HL-60 (cell line): Measurements from ENCODE around the gene NBAS.

Experiments used
- DNase-seq, 2 experiments: peaks; one replicate each; pipeline ENCODE4 v3.0.0-alpha.2; 2010 to 2020; ENCODE audit warnings: low read depth in 1 of 2, low spot score in 1 of 2
- H3K27ac ChIP-seq: fragments of 250-450 bp; sonication (Bioruptor Pico); replicated peaks from 2 replicates; pipeline ENCODE4 v1.5.1; 2020; ENCODE audit warnings: mild to moderate bottlenecking, moderate library complexity
- H3K27me3 ChIP-seq: fragments of 250-450 bp; sonication (Bioruptor Pico); 2 replicates; pipeline ENCODE4 v1.5.1; 2021; ENCODE audit warnings: mild to moderate bottlenecking, moderate library complexity; ENCODE audit not compliant: insufficient read depth, poor library complexity, severe bottlenecking
- H3K4me3 ChIP-seq: replicated peaks from 2 replicates; pipeline ENCODE4 v1.5.1; 2011; ENCODE audit warnings: mild to moderate bottlenecking, control low read depth, low read length; ENCODE audit not compliant: insufficient read depth
- CTCF ChIP-seq: IDR thresholded peaks from one replicate; pipeline ENCODE4 v1.5.1; 2011; ENCODE audit warnings: low read length, control low read depth, inconsistent platforms; ENCODE audit not compliant: insufficient read depth
- GABPA ChIP-seq: IDR thresholded peaks from 2 replicates; pipeline ENCODE4 v1.6.1; 2012; ENCODE audit warnings: low read depth
- POLR2AphosphoS5 ChIP-seq: IDR thresholded peaks from 2 replicates; pipeline ENCODE4 v1.6.1; 2012; ENCODE audit warnings: low read depth
- SPI1 ChIP-seq: IDR thresholded peaks from 2 replicates; pipeline ENCODE4 v1.6.1; 2012; ENCODE audit warnings: low read depth, mild to moderate bottlenecking, borderline replicate concordance
- TF ChIP-seq, protein P1 (sequence below): IDR thresholded peaks from 2 replicates; pipeline ENCODE4 v1.6.1; 2012; ENCODE audit warnings: low read depth; ENCODE audit not compliant: insufficient replicate concordance

NBAS gene

GRCh38 chr2:15200581-15200980, 360.6 kb downstream of the NBAS start:
- TF ChIP-seq, protein P1, sequence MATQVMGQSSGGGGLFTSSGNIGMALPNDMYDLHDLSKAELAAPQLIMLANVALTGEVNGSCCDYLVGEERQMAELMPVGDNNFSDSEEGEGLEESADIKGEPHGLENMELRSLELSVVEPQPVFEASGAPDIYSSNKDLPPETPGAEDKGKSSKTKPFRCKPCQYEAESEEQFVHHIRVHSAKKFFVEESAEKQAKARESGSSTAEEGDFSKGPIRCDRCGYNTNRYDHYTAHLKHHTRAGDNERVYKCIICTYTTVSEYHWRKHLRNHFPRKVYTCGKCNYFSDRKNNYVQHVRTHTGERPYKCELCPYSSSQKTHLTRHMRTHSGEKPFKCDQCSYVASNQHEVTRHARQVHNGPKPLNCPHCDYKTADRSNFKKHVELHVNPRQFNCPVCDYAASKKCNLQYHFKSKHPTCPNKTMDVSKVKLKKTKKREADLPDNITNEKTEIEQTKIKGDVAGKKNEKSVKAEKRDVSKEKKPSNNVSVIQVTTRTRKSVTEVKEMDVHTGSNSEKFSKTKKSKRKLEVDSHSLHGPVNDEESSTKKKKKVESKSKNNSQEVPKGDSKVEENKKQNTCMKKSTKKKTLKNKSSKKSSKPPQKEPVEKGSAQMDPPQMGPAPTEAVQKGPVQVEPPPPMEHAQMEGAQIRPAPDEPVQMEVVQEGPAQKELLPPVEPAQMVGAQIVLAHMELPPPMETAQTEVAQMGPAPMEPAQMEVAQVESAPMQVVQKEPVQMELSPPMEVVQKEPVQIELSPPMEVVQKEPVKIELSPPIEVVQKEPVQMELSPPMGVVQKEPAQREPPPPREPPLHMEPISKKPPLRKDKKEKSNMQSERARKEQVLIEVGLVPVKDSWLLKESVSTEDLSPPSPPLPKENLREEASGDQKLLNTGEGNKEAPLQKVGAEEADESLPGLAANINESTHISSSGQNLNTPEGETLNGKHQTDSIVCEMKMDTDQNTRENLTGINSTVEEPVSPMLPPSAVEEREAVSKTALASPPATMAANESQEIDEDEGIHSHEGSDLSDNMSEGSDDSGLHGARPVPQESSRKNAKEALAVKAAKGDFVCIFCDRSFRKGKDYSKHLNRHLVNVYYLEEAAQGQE: no peak
- TF ChIP-seq GABPA: no peak
- Histone ChIP-seq H3K27me3 (no peaks in the 10 kb centered on the region), H3K27ac (no peak overlapping the region), H3K4me3 (no peak overlapping the region)
- DNase-seq: no peak

DNA sequence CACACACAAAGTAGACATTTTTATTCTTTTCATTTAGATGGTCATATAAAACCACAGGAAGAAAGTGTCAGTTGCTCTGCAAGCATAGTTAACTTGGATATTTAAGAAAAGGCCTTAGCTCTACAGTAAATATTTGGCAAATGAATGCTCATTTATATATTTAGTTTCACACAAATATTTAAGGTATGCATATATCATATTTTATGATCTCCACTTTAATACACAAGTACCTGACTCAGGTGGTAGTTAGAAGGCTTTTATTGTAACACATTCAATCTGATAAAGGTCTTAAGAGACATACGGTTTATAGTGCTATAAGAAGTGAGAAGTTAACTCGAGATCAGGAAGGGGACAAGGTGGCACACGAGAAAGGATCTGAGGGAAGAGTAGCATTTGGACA, 363.1 kb downstream of the NBAS start:
- H3K4me3 ChIP-seq: no peak overlapping the region
- H3K27me3 ChIP-seq: no peaks in the 10 kb centered on the region
- no peak overlapping the region for H3K27ac ChIP-seq
- no peak for DNase-seq
- TF ChIP-seq, protein P1: no peak
- no peak for TF ChIP-seq GABPA

- H3K4me3 ChIP-seq: no peak overlapping the region
- TF ChIP-seq POLR2AphosphoS5: no peak
- TF ChIP-seq SPI1: no peak
- no peak for TF ChIP-seq CTCF
- TF ChIP-seq, protein P1: no peak
- no peak for TF ChIP-seq GABPA
- no peaks in the 10 kb centered on the region for H3K27me3 ChIP-seq
- no peak overlapping the region for H3K27ac ChIP-seq
- DNase-seq: no peak
Measured at GRCh38 chr2:15195813-15196212, 365.3 kb downstream of the NBAS start.

DNA sequence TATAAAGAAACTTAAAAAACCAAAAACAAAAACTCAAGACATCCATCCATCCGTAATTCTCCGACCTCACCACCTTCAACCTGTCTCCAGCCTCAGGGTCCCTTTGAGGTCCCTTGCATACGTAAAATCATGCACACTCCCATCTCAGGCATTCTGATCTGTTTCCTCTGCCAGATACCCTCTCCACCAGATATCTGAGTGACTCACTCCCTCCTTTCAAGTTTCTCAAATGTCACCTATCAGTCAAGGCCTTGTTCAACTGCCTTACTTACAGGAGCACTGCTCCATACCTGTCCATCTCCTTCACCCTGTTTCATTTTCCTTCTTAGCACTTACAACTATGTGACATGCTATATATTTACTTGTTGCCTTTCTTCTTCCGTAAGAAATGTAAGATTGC, 369.3 kb downstream of the NBAS start:
- H3K27ac ChIP-seq: no peak overlapping the region
- H3K27me3 ChIP-seq: no peaks in the 10 kb centered on the region
- no peak for TF ChIP-seq SPI1
- no peak for TF ChIP-seq CTCF
- TF ChIP-seq, protein P1: no peak
- no peak for TF ChIP-seq GABPA
- TF ChIP-seq POLR2AphosphoS5: no peak
- DNase-seq: no peak
- H3K4me3 ChIP-seq: no peak overlapping the region
